Neural cell (in vitro differentiated cells): ENCODE measurements around the gene UCK1. TPM values are rescaled to one million over a fixed set of nuclear protein-coding genes. Genes with fewer than 3 reads are reported as not detected.

Experiments used
- H2AFZ ChIP-seq: fragments of 200-600, 300-800 bp; sonication (generic), shearing (Covaris generic); 2 replicates; pipeline ENCODE4 v1.6.0; 2014; ENCODE audit warnings: low read depth, mild to moderate bottlenecking, antibody characterized with exemption, low read length, moderate library complexity
- H3F3A ChIP-seq: fragments of 200-600 bp; shearing (Covaris generic); 2 replicates; pipeline ENCODE4 v1.6.1; 2016; ENCODE audit warnings: mild to moderate bottlenecking, moderate library complexity, mixed read lengths, antibody characterized with exemption, low read length; ENCODE audit not compliant: insufficient read depth, poor library complexity, severe bottlenecking
- H3K27ac ChIP-seq: fragments of 200-600, 300-800 bp; sonication (generic), shearing (Covaris generic); 2 replicates; pipeline ENCODE4 v1.5.1; 2014; ENCODE audit warnings: mild to moderate bottlenecking, low read length, moderate library complexity
- H3K27me3 ChIP-seq: fragments of 300-800, 200-600 bp; sonication (generic), shearing (Covaris generic); 2 replicates; pipeline ENCODE4 v1.6.0; 2014; ENCODE audit warnings: mild to moderate bottlenecking, low read depth, low read length, moderate library complexity; ENCODE audit not compliant: insufficient read depth
- H3K36me3 ChIP-seq: fragments of 300-800, 200-600 bp; sonication (generic), shearing (Covaris generic); 2 replicates; pipeline ENCODE4 v1.5.1; 2014; ENCODE audit warnings: mild to moderate bottlenecking, antibody characterized with exemption, low read length, moderate library complexity; ENCODE audit not compliant: insufficient read depth
- H3K4me2 ChIP-seq: fragments of 300-800, 200-600 bp; sonication (generic), shearing (Covaris generic); 2 replicates; pipeline ENCODE4 v1.6.0; 2014; ENCODE audit warnings: mild to moderate bottlenecking, low read length
- H3K4me3 ChIP-seq: fragments of 300-800, 200-600 bp; sonication (generic), shearing (Covaris generic); 2 replicates; pipeline ENCODE4 v1.5.1; 2014; ENCODE audit warnings: mild to moderate bottlenecking, low read length, moderate library complexity
- H3K79me2 ChIP-seq: fragments of 200-600 bp; shearing (Covaris generic); replicated peaks from 2 replicates; pipeline ENCODE4 v1.6.0; 2014; ENCODE audit warnings: mild to moderate bottlenecking, low read length, moderate library complexity; ENCODE audit not compliant: insufficient read depth
- H3K9ac ChIP-seq: fragments of 300-800, 200-600 bp; sonication (generic), shearing (Covaris generic); 2 replicates; pipeline ENCODE4 v1.6.1; 2016; ENCODE audit warnings: mild to moderate bottlenecking, low read length, mixed read lengths
- H3K9me2 ChIP-seq: fragments of 200-600 bp; shearing (Covaris generic); 2 replicates; pipeline ENCODE4 v1.6.1; 2016; ENCODE audit warnings: mild to moderate bottlenecking, low read length, mixed read lengths; ENCODE audit not compliant: insufficient read depth
- H3K9me3 ChIP-seq: fragments of 200-600, 300-800 bp; sonication (generic), shearing (Covaris generic); 2 replicates; pipeline ENCODE4 v1.6.1; 2016; ENCODE audit warnings: mild to moderate bottlenecking, mixed run types, low read length, moderate library complexity, mixed read lengths
- H4K20me1 ChIP-seq: fragments of 200-600 bp; shearing (Covaris generic); 2 replicates; pipeline ENCODE4 v1.6.1; 2016; ENCODE audit warnings: mild to moderate bottlenecking, mixed run types; ENCODE audit not compliant: insufficient read depth
- CTCF ChIP-seq: fragments of 450-650 bp; IDR thresholded peaks from 2 replicates; pipeline ENCODE4 v1.5.1; 2014; ENCODE audit warnings: antibody characterized with exemption, mild to moderate bottlenecking, moderate library complexity; ENCODE audit not compliant: poor library complexity, severe bottlenecking
- EP300 ChIP-seq: fragments of 450-650 bp; conservative IDR thresholded peaks from 2 replicates; pipeline ENCODE4 v1.6.1; 2014; ENCODE audit warnings: antibody characterized with exemption, mild to moderate bottlenecking, moderate library complexity; ENCODE audit not compliant: poor library complexity, severe bottlenecking
- EZH2 ChIP-seq: fragments of 200-600, 300-800 bp; shearing (Covaris generic), sonication (generic); IDR thresholded peaks from 2 replicates; pipeline ENCODE4 v1.6.1; 2014; ENCODE audit warnings: antibody characterized with exemption, low read length, borderline replicate concordance, mild to moderate bottlenecking; ENCODE audit not compliant: insufficient read depth, poor library complexity, severe bottlenecking
- MXI1 ChIP-seq: fragments of 450-650 bp; conservative IDR thresholded peaks from 2 replicates; pipeline ENCODE4 v1.6.1; 2014; ENCODE audit warnings: antibody characterized with exemption, mild to moderate bottlenecking; ENCODE audit not compliant: poor library complexity, severe bottlenecking
- POLR2AphosphoS5 ChIP-seq: IDR thresholded peaks from 2 replicates; pipeline ENCODE4 v1.6.1; 2012
- RAD21 ChIP-seq: fragments of 450-650 bp; conservative IDR thresholded peaks from 2 replicates; pipeline ENCODE4 v1.6.1; 2014; ENCODE audit warnings: antibody characterized with exemption, mild to moderate bottlenecking, moderate library complexity
- REST ChIP-seq: IDR thresholded peaks from 2 replicates; pipeline ENCODE4 v1.6.1; 2012; ENCODE audit warnings: borderline replicate concordance
- SMC3 ChIP-seq: fragments of 450-650 bp; conservative IDR thresholded peaks from 2 replicates; pipeline ENCODE4 v1.6.1; 2014; ENCODE audit warnings: antibody characterized with exemption, mild to moderate bottlenecking, moderate library complexity; ENCODE audit not compliant: poor library complexity
- TAF1 ChIP-seq: IDR thresholded peaks from 2 replicates; pipeline ENCODE4 v1.6.1; 2012; ENCODE audit warnings: low read depth
- polyA plus RNA-seq: library from polyadenylated mRNA; depleted of rRNA; stranded (reverse); fragments of >200 nt; gene quantifications from 2 replicates; pipeline ENCODE4 v1.2.3, GENCODE V29; 2014

UCK1 gene
- polyA plus RNA-seq, 1 donor from 2014 or later = 45.9 TPM

GRCh38 chr9:131487621-131488031, 43.4 kb downstream of the UCK1 start:
- no peaks in the 10 kb centered on the region for H3K79me2 ChIP-seq
- H2AFZ ChIP-seq = no peak overlapping the region
- no peaks in the 10 kb centered on the region for H3K27me3 ChIP-seq
- TF ChIP-seq SMC3 = no peak
- no peak for TF ChIP-seq POLR2AphosphoS5
- TF ChIP-seq EZH2 = no peak
- TF ChIP-seq REST = no peak
- TF ChIP-seq RAD21 = no peak
- no peak for TF ChIP-seq EP300
- no peak for TF ChIP-seq CTCF
- TF ChIP-seq MXI1 = no peak
- no peak for TF ChIP-seq TAF1
- no peaks in the 10 kb centered on the region for H4K20me1 ChIP-seq
- H3K9me2 ChIP-seq = no peaks in the 10 kb centered on the region
- H3K4me3 ChIP-seq = no peak overlapping the region
- H3K9me3 ChIP-seq = no peaks in the 10 kb centered on the region
- H3F3A ChIP-seq = no peaks in the 10 kb centered on the region
- no peak overlapping the region for H3K4me2 ChIP-seq
- H3K27ac ChIP-seq = no peak overlapping the region
- no peak overlapping the region for H3K9ac ChIP-seq
- H3K36me3 ChIP-seq = peaks cover 5% of the 10 kb centered on the region

GRCh38 chr9:131487001-131487400, 44.1 kb downstream of the UCK1 start:
- Histone ChIP-seq H3K9ac (no peak overlapping the region), H3K27ac (no peak overlapping the region), H3K36me3 (peaks cover 5% of the 10 kb centered on the region)

More at GRCh38 chr9:131487001-131487400, 44.1 kb downstream of the UCK1 start:
- no peak overlapping the region for H3K4me3 ChIP-seq
- TF ChIP-seq SMC3 = no peak
- TF ChIP-seq RAD21 = no peak
- no peak for TF ChIP-seq REST
- TF ChIP-seq MXI1 = no peak
- TF ChIP-seq EZH2 = no peak
- no peak for TF ChIP-seq POLR2AphosphoS5
- TF ChIP-seq CTCF = no peak
- TF ChIP-seq EP300 = no peak
- no peak for TF ChIP-seq TAF1
- no peaks in the 10 kb centered on the region for H3K27me3 ChIP-seq
- no peaks in the 10 kb centered on the region for H3K9me2 ChIP-seq
- no peaks in the 10 kb centered on the region for H3F3A ChIP-seq
- no peaks in the 10 kb centered on the region for H3K9me3 ChIP-seq
- no peak overlapping the region for H3K4me2 ChIP-seq
- peaks cover 2% of the 10 kb centered on the region for H4K20me1 ChIP-seq
- H2AFZ ChIP-seq = no peak overlapping the region
- no peaks in the 10 kb centered on the region for H3K79me2 ChIP-seq
